Activated CD4-positive, alpha-beta T cell treated with anti-CD3 and anti-CD28 coated beads for 4 hours (primary cell): Measurements from ENCODE around the gene KRTAP5-11.
"Not testable (repeated sequence)": the region's sequence is repeated elsewhere in the genome, so short reads cannot be mapped to it uniquely, and the experiment has no call there.

ENCODE experiments used
- DNase-seq, 2 donors: peaks; one replicate each; pipeline ENCODE4 v3.0.0-alpha.2; 2020

KRTAP5-11 gene

GRCh38 chr11:71582309-71582895 is at the start of gene KRTAP5-11:
TSS of gene KRTAP5-11 (minus strand) at chr11:71582875. CDS start at chr11:71582837, 38 bp downstream.
- DNase-seq: no peak

- DNase-seq: not testable (repeated sequence)
These were observed 48.9 kb upstream of the KRTAP5-11 start for GRCh38 chr11:71631551-71631950.

- DNase-seq: not testable (repeated sequence)
These were observed 47.4 kb upstream of the KRTAP5-11 start for GRCh38 chr11:71630071-71630470.

- DNase-seq: not testable (repeated sequence)
These were observed 46.3 kb upstream of the KRTAP5-11 start for GRCh38 chr11:71628943-71629342.

GRCh38 chr11:71623226-71623625 is 40.6 kb upstream of the KRTAP5-11 start:
- not testable (repeated sequence) for DNase-seq

GRCh38 chr11:71622561-71622960 is 39.9 kb upstream of the KRTAP5-11 start:
- DNase-seq: not testable (repeated sequence)

GRCh38 chr11:71615003-71615402 is 32.3 kb upstream of the KRTAP5-11 start:
- not testable (repeated sequence) for DNase-seq

GRCh38 chr11:71614366-71614917 is 31.8 kb upstream of the KRTAP5-11 start:
- DNase-seq: not testable (repeated sequence)

GRCh38 chr11:71613931-71614330 is 31.3 kb upstream of the KRTAP5-11 start:
- not testable (repeated sequence) for DNase-seq

GRCh38 chr11:71611218-71611910 is 28.7 kb upstream of the KRTAP5-11 start:
- DNase-seq: not testable (repeated sequence)

- DNase-seq: not testable (repeated sequence)
These were observed 25.6 kb upstream of the KRTAP5-11 start for GRCh38 chr11:71608272-71608671.

- not testable (repeated sequence) for DNase-seq
These were observed 25.0 kb upstream of the KRTAP5-11 start for GRCh38 chr11:71607520-71608216.

GRCh38 chr11:71606853-71607519 is 24.3 kb upstream of the KRTAP5-11 start:
- not testable (repeated sequence) for DNase-seq

- DNase-seq: peak in 1 of 2 donors; percentile 9
These were observed 22.3 kb upstream of the KRTAP5-11 start for GRCh38 chr11:71604798-71605488.

GRCh38 chr11:71603221-71603620 is 20.5 kb upstream of the KRTAP5-11 start:
- DNase-seq: not testable (repeated sequence)

GRCh38 chr11:71589546-71589920 is 6.9 kb upstream of the KRTAP5-11 start:
- DNase-seq: not testable (repeated sequence)

- peak; percentile 33 to 43 for DNase-seq
These were observed 6.3 kb upstream of the KRTAP5-11 start for GRCh38 chr11:71588822-71589545.

- DNase-seq: not testable (repeated sequence)
These were observed 5.6 kb upstream of the KRTAP5-11 start for GRCh38 chr11:71588314-71588713.

- not testable (repeated sequence) for DNase-seq
These were observed 3.0 kb upstream of the KRTAP5-11 start for GRCh38 chr11:71585673-71586072.

GRCh38 chr11:71582969-71583368 is 294 bp upstream of the KRTAP5-11 start:
- DNase-seq: not testable (repeated sequence)

- no peak for DNase-seq
These were observed 849 bp downstream of the KRTAP5-11 start for GRCh38 chr11:71581826-71582225.
